Thoracic aorta (tissue), 2 donors: ENCODE results near the gene ARHGEF19. TPM values are rescaled to one million over a fixed set of nuclear protein-coding genes. Genes with fewer than 3 reads are reported as not detected.

Experiments
- ATAC-seq: fragments of 150-250 bp; one replicate; pipeline ENCODE4 v1.8.0; 2017; ENCODE audit warnings: low read depth; ENCODE audit not compliant: insufficient number of reproducible peaks, low FRiP score
- DNase-seq: peaks from one replicate; pipeline ENCODE4 v3.0.0-alpha.2; 2020; ENCODE audit warnings: low spot score
- H3K27ac ChIP-seq, 2 donors: fragments of 200-600 bp; sonication (generic); 1 replicate in 1 of 2; 2 replicates in 1 of 2; pipeline ENCODE4 v1.5.1; 2016; ENCODE audit warnings: mild to moderate bottlenecking in 2 of 2, moderate library complexity in 2 of 2
- H3K27me3 ChIP-seq: fragments of 200-600 bp; sonication (generic); replicated peaks from 2 replicates; pipeline ENCODE4 v1.6.0; 2016; ENCODE audit warnings: mild to moderate bottlenecking; ENCODE audit not compliant: insufficient read depth
- H3K36me3 ChIP-seq: fragments of 200-600 bp; sonication (generic); one replicate; pipeline ENCODE4 v1.5.1; 2016
- H3K4me1 ChIP-seq, 2 donors: fragments of 200-600 bp; sonication (generic); 1 replicate in 1 of 2; 2 replicates in 1 of 2; pipeline versions ENCODE4 v1.5.1 to v1.6.0; 2016; ENCODE audit warnings: low read depth in 2 of 2, mild to moderate bottlenecking in 1 of 2; ENCODE audit not compliant: control insufficient read depth in 1 of 2
- H3K4me3 ChIP-seq: fragments of 200-600 bp; sonication (generic); 2 replicates; pipeline ENCODE4 v1.5.1; 2016; ENCODE audit warnings: mild to moderate bottlenecking
- H3K9me3 ChIP-seq: fragments of 200-600 bp; sonication (generic); 2 replicates; pipeline ENCODE4 v1.5.1; 2016
- CTCF ChIP-seq: fragments of 200-600 bp; sonication (generic); IDR thresholded peaks from one replicate; pipeline ENCODE4 v1.5.1; 2019; ENCODE audit warnings: antibody characterized with exemption
- total RNA-seq, 2 donors: library from RNA; depleted of rRNA; stranded (reverse); fragments of >200 nt; gene quantifications; one replicate each; pipeline versions ENCODE4 v1.1.0 to v1.2.3, GENCODE V29; 2016

ARHGEF19 gene
- total RNA-seq, 2 donors from 2014 or later, result 8.1 to 8.5 TPM

- peaks cover 23 to 27% of the 10 kb centered on the region in 2 donors for H3K4me1 ChIP-seq
- H3K27ac ChIP-seq, result peak overlapping the region; percentile 94
- H3K4me3 ChIP-seq, result peak overlapping the region; percentile 33
- no peaks in the 10 kb centered on the region for H3K36me3 ChIP-seq
- H3K27me3 ChIP-seq, result no peaks in the 10 kb centered on the region
- no peaks in the 10 kb centered on the region for H3K9me3 ChIP-seq
- peak; percentile 68 for DNase-seq
- ATAC-seq, result peak; percentile 78
- TF ChIP-seq CTCF, result no peak
These were observed 30.3 kb downstream of the ARHGEF19 start for GRCh38 chr1:16181887-16182719.

GRCh38 chr1:16180291-16180824 lies 32.1 kb downstream of the ARHGEF19 start:
- ATAC-seq, result no peak
- peaks cover 38 to 43% of the 10 kb centered on the region in 2 donors for H3K4me1 ChIP-seq

GRCh38 chr1:16178596-16179497 lies 33.6 kb downstream of the ARHGEF19 start:
- Histone ChIP-seq H3K27me3 (no peaks in the 10 kb centered on the region), H3K4me1 (peaks cover 38 to 57% of the 10 kb centered on the region in 2 donors), H3K4me3 (no peak overlapping the region), H3K9me3 (no peaks in the 10 kb centered on the region), H3K36me3 (no peaks in the 10 kb centered on the region), H3K27ac (no peak overlapping the region)
- DNase-seq (no peak), ATAC-seq (no peak)
- no peak for TF ChIP-seq CTCF

More at GRCh38 chr1:16180291-16180824, 32.1 kb downstream of the ARHGEF19 start:
- DNase-seq, result no peak
- Histone ChIP-seq H3K27me3 (no peaks in the 10 kb centered on the region), H3K36me3 (no peaks in the 10 kb centered on the region), H3K27ac (peak overlapping the region; percentile 94), H3K9me3 (no peaks in the 10 kb centered on the region), H3K4me3 (no peak overlapping the region)
- no peak for TF ChIP-seq CTCF

- peaks cover 33 to 55% of the 10 kb centered on the region in 2 donors for H3K4me1 ChIP-seq
- no peak overlapping the region for H3K4me3 ChIP-seq
- H3K27me3 ChIP-seq, result no peaks in the 10 kb centered on the region
- ATAC-seq (no peak), DNase-seq (no peak)
- no peaks in the 10 kb centered on the region for H3K9me3 ChIP-seq
- no peak for TF ChIP-seq CTCF
- no peaks in the 10 kb centered on the region for H3K36me3 ChIP-seq
- H3K27ac ChIP-seq, result no peak overlapping the region
These were observed 35.1 kb downstream of the ARHGEF19 start for GRCh38 chr1:16177306-16177705.

GRCh38 chr1:16176653-16177052 lies 35.8 kb downstream of the ARHGEF19 start:
- no peaks in the 10 kb centered on the region for H3K9me3 ChIP-seq
- H3K36me3 ChIP-seq, result no peaks in the 10 kb centered on the region
- H3K4me3 ChIP-seq, result peak overlapping the region; percentile 32
- TF ChIP-seq CTCF, result no peak
- DNase-seq (no peak), ATAC-seq (no peak)
- H3K27me3 ChIP-seq, result no peaks in the 10 kb centered on the region
- H3K27ac ChIP-seq, result peak overlapping the region; percentile 57 to 86
- peaks cover 28 to 49% of the 10 kb centered on the region in 2 donors for H3K4me1 ChIP-seq
